Measurements from ENCODE around the gene IL2RG.

- TF ChIP-seq CTCF (IDR thresholded peaks at IDR 0.05; ENCODE audit: low read depth, low read length, missing input control) = no peak
- no peak for TF ChIP-seq ATF3 (IDR thresholded peaks at IDR 0.05)
- no peak for TF ChIP-seq SP1 (IDR thresholded peaks at IDR 0.05)
- no peak for TF ChIP-seq RXRA (IDR thresholded peaks at IDR 0.05)
- TF ChIP-seq GABPA (IDR thresholded peaks at IDR 0.05 in 1 of 2, conservative IDR thresholded peaks at IDR 0.05 in 1 of 2) = no peak
These were observed at the start of gene IL2RG for GRCh38 chrX:71111141-71111843.

Data from liver (tissue), 3 donors.